ENCODE results near the gene MTA2.
A peak's percentile ranks its signal among the peaks of the same experiment; 100 is the strongest.
"Not testable (repeated sequence)": the region's sequence is repeated elsewhere in the genome, so short reads cannot be mapped to it uniquely, and the experiment has no call there.

MTA2 gene

GRCh38 chr11:62601372-62602140, at the start of gene MTA2:
MTA2 (minus strand) TSS chr11:62601865; CDS start chr11:62601450, 415 bp downstream.
- DNase-seq: peak; percentile 97

GRCh38 chr11:62650283-62650682, 48.6 kb upstream of the MTA2 start:
- DNase-seq: not testable (repeated sequence)

GRCh38 chr11:62649486-62649885, 47.8 kb upstream of the MTA2 start:
- DNase-seq: no peak

- DNase-seq: no peak
These were observed 47.3 kb upstream of the MTA2 start for GRCh38 chr11:62648967-62649364.

GRCh38 chr11:62648185-62648966, 46.7 kb upstream of the MTA2 start:
- DNase-seq: no peak

- DNase-seq: no peak
These were observed 45.9 kb upstream of the MTA2 start for GRCh38 chr11:62647609-62648005.

GRCh38 chr11:62646825-62647608, 45.4 kb upstream of the MTA2 start:
- DNase-seq: no peak

GRCh38 chr11:62645946-62646824, 44.5 kb upstream of the MTA2 start, which contains the start of gene GANAB:
GANAB (minus strand) TSS chr11:62646613; CDS start chr11:62646599, 14 bp downstream.
- DNase-seq: peak; percentile 98

- DNase-seq: no peak
These were observed 43.9 kb upstream of the MTA2 start for GRCh38 chr11:62645671-62645945.

GRCh38 chr11:62644220-62644619, 42.6 kb upstream of the MTA2 start:
- DNase-seq: no peak

- DNase-seq: no peak
These were observed 30.8 kb upstream of the MTA2 start for GRCh38 chr11:62632492-62632891.

- no peak for DNase-seq
These were observed 26.0 kb upstream of the MTA2 start for GRCh38 chr11:62627713-62628112.

GRCh38 chr11:62622476-62623089, 20.9 kb upstream of the MTA2 start:
- DNase-seq: no peak

GRCh38 chr11:62621567-62622470, 20.2 kb upstream of the MTA2 start, which contains the start of gene B3GAT3:
B3GAT3 (minus strand) TSS chr11:62621986; CDS start chr11:62621947, 39 bp downstream.
- peak; percentile 97 for DNase-seq

- no peak for DNase-seq
These were observed 19.4 kb upstream of the MTA2 start for GRCh38 chr11:62621027-62621566.

- DNase-seq: not testable (repeated sequence)
These were observed 15.3 kb upstream of the MTA2 start for GRCh38 chr11:62616957-62617356.

GRCh38 chr11:62615521-62615920, 13.9 kb upstream of the MTA2 start:
- no peak for DNase-seq

GRCh38 chr11:62614275-62614674, 12.6 kb upstream of the MTA2 start:
- no peak for DNase-seq

- DNase-seq: no peak
These were observed 11.7 kb upstream of the MTA2 start for GRCh38 chr11:62613291-62613778.
